Muscle of leg (tissue), 11 donors: Measurements from ENCODE around the gene RUBCN. TPM values are rescaled to one million over a fixed set of nuclear protein-coding genes. Genes with fewer than 3 reads are reported as not detected.

Experiments
- DNase-seq: peaks from one replicate; pipeline ENCODE4 v3.0.0; 2013
- H3K27ac ChIP-seq: one replicate; pipeline ENCODE4 v1.5.1; 2013; ENCODE audit warnings: mild to moderate bottlenecking, low read length, control low read depth
- H3K27me3 ChIP-seq: one replicate; pipeline ENCODE4 v1.6.1; 2013; ENCODE audit warnings: low read length; ENCODE audit not compliant: control insufficient read depth, insufficient read depth
- H3K36me3 ChIP-seq: one replicate; pipeline ENCODE4 v1.6.1; 2013; ENCODE audit warnings: low read length; ENCODE audit not compliant: control insufficient read depth, insufficient read depth
- H3K4me1 ChIP-seq: one replicate; pipeline ENCODE4 v1.6.1; 2013; ENCODE audit warnings: low read length; ENCODE audit not compliant: control insufficient read depth, insufficient read depth
- H3K4me3 ChIP-seq: one replicate; pipeline ENCODE4 v1.5.1; 2013; ENCODE audit warnings: low read length, control low read depth
- H3K9me3 ChIP-seq: replicated peaks from 2 replicates; pipeline ENCODE4 v1.6.1; 2013; ENCODE audit warnings: low read depth, low read length; ENCODE audit not compliant: control insufficient read depth
- WGBS: methylation state at CpG from one replicate; pipeline ENCODE4 v1.1.5; 2013; ENCODE audit warnings: missing lambda C conversion rate; ENCODE audit not compliant: insufficient coverage; 5-methylcytosine and 5-hydroxymethylcytosine counted together
- polyA plus RNA-seq, 8 donors: library from polyadenylated mRNA; unstranded; fragments of 120-200 nt; gene quantifications; one replicate each; pipeline versions ENCODE4 v1.2.1 to v1.2.3, GENCODE V29; 2013; ENCODE audit warnings: inconsistent platforms in 1 of 8, low replicate concordance in 1 of 8; ENCODE audit not compliant: insufficient read length in 8 of 8, insufficient read depth in 1 of 8
- total RNA-seq: library from RNA; stranded (reverse); fragments of 120-200 nt; gene quantifications from one replicate; pipeline ENCODE4 v1.2.4, GENCODE V29; 2013

RUBCN gene
- total and polyA plus RNA-seq, 9 donors, result 6.8 to 12.6 (median 8.4) TPM

GRCh38 chr3:197750858-197751737, 14.4 kb upstream of the RUBCN start:
- Histone ChIP-seq H3K27ac (peak overlapping the region; percentile 97), H3K4me3 (peak overlapping the region; percentile 82), H3K4me1 (peaks cover 14% of the 10 kb centered on the region), H3K36me3 (no peaks in the 10 kb centered on the region), H3K27me3 (no peaks in the 10 kb centered on the region), H3K9me3 (no peaks in the 10 kb centered on the region)
- WGBS, result 17% methylated on average over 18 of the region's 36 CpGs
- peak; percentile 51 for DNase-seq

- no peaks in the 10 kb centered on the region for H3K36me3 ChIP-seq
- peak; percentile 84 for DNase-seq
- no peaks in the 10 kb centered on the region for H3K27me3 ChIP-seq
- peak overlapping the region; percentile 97 for H3K27ac ChIP-seq
- peaks cover 14% of the 10 kb centered on the region for H3K4me1 ChIP-seq
- 0% methylated on average over 27 of the region's 43 CpGs for WGBS
- H3K9me3 ChIP-seq, result no peaks in the 10 kb centered on the region
- peak overlapping the region; percentile 82 for H3K4me3 ChIP-seq
Measured at GRCh38 chr3:197750396-197750831, 13.7 kb upstream of the RUBCN start.

DNA sequence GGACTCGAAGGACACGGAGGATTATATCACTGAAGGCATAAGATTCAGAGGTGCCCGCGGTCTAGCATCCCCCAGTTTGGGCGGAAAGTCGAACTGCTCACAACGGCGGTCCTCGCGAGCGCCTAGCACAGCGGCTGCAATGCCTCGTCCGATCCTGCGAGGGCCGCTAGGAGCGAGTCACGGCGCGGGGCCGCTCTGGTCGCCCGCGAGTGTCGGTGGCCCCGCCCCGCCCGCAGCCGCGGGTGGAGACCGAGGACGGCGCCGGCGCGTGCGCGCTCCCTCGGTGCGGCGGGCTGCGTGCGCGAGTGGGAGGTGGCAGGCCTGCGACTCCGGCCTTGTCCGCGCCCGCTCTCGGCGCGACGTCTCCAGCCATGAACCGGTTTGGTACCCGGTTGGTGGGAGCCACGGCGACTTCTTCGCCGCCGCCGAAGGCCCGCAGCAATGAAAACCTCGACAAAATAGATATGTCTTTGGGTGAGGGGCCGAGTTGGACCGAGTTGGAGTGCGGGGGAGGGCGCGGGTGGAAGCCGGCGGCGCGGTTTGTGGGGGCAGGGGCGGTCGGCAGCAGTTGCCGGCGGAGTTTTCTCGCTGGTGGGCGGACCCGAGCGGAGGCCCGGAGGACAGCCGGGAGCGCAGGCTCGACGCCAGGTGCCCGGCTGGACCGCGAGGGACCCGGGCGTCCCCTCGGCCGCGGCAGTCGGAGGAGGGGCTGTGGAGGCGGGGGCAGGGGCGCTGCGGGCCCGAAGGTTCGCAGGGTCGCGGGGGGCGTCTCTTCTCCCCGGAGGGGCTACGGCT, 13.1 kb upstream of the RUBCN start, which contains the start of gene FYTTD1:
TSS of gene FYTTD1 (plus strand) at position 283 of the 795 bp plus-strand sequence. CDS start at position 372, 89 bp downstream.
- Histone ChIP-seq H3K27me3 (no peaks in the 10 kb centered on the region), H3K9me3 (no peaks in the 10 kb centered on the region), H3K4me3 (peak within 1 kb of the TSS; percentile 82), H3K4me1 (peaks cover 14% of the 10 kb centered on the region), H3K36me3 (no peaks in the 10 kb centered on the region), H3K27ac (peak within 1 kb of the TSS; percentile 97)
- WGBS, result under 1% methylated on average over 97 of the region's 104 CpGs
- DNase-seq, result peak; percentile 97

- 0% methylated on average over 18 of the region's 18 CpGs for WGBS
- H3K36me3 ChIP-seq, result no peaks in the 10 kb centered on the region
- peak; percentile 76 for DNase-seq
- peak overlapping the region; percentile 66 for H3K4me3 ChIP-seq
- peaks cover 14% of the 10 kb centered on the region for H3K4me1 ChIP-seq
- H3K27ac ChIP-seq, result peak overlapping the region; percentile 88
- H3K9me3 ChIP-seq, result no peaks in the 10 kb centered on the region
- no peaks in the 10 kb centered on the region for H3K27me3 ChIP-seq
Measured at GRCh38 chr3:197749315-197749600, 12.6 kb upstream of the RUBCN start.

- H3K27me3 ChIP-seq, result no peaks in the 10 kb centered on the region
- H3K4me1 ChIP-seq, result peaks cover 14% of the 10 kb centered on the region
- peak; percentile 25 for DNase-seq
- no peaks in the 10 kb centered on the region for H3K9me3 ChIP-seq
- peak overlapping the region; percentile 66 for H3K4me3 ChIP-seq
- 20% methylated on average over 2 of the region's 12 CpGs for WGBS
- H3K36me3 ChIP-seq, result no peaks in the 10 kb centered on the region
- peak overlapping the region; percentile 88 for H3K27ac ChIP-seq
Measured at GRCh38 chr3:197748597-197749314, 12.1 kb upstream of the RUBCN start.

- no peak overlapping the region for H3K27ac ChIP-seq
- H3K4me3 ChIP-seq, result no peak overlapping the region
- WGBS, result no CpG with 5 or more reads among the region's 4 CpGs
- peaks cover 11% of the 10 kb centered on the region for H3K4me1 ChIP-seq
- H3K27me3 ChIP-seq, result no peaks in the 10 kb centered on the region
- no peaks in the 10 kb centered on the region for H3K9me3 ChIP-seq
- peak; percentile 55 for DNase-seq
- no peaks in the 10 kb centered on the region for H3K36me3 ChIP-seq
Measured at GRCh38 chr3:197746801-197747237, 10.1 kb upstream of the RUBCN start.

GRCh38 chr3:197746209-197746608, 9.5 kb upstream of the RUBCN start:
- Histone ChIP-seq H3K4me1 (peaks cover 5% of the 10 kb centered on the region), H3K9me3 (no peaks in the 10 kb centered on the region), H3K27me3 (no peaks in the 10 kb centered on the region), H3K4me3 (no peak overlapping the region), H3K27ac (no peak overlapping the region), H3K36me3 (no peaks in the 10 kb centered on the region)
- no peak for DNase-seq
- WGBS, result no CpG with 5 or more reads among the region's 3 CpGs

- peaks cover 3% of the 10 kb centered on the region for H3K4me1 ChIP-seq
- no peak overlapping the region for H3K27ac ChIP-seq
- no peaks in the 10 kb centered on the region for H3K27me3 ChIP-seq
- no peak overlapping the region for H3K4me3 ChIP-seq
- no peaks in the 10 kb centered on the region for H3K9me3 ChIP-seq
- DNase-seq, result no peak
- no peaks in the 10 kb centered on the region for H3K36me3 ChIP-seq
- 95% methylated on average over 3 of the region's 3 CpGs for WGBS
Measured at GRCh38 chr3:197742787-197743186, 6.1 kb upstream of the RUBCN start.

DNA sequence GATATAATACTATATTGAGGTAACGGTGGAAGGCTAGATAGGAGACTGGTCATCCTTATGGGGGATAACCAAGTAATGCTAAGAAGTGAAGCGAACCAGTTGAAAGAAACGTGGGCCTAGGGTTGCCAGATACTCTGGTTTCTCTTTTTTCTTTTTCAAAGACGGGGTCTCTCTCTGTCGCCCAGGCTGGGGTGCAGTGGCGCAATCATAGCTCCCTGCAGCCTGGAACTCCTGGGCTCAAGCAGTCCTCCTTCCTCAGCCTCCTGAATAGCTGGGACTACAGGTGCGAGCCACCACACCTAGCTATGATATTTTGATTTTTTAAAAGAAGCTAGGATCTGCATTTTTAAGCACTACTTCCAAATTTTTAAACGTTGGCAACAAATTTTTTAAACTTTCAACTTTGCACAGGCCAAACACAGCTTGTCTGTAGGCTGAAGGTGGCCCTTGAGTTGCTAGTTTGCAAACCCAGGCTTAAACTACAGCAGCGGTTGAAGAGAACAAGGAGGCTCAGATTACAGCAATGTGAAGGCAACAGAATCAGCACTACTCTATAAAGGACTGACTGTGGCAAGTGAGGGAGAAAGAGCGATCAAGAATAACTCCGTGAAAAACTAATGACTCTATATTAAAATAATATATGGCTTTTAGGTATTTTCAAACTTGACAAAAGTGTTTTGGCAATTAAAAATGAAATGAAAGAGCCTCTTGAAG, 1.2 kb upstream of the RUBCN start:
- no peaks in the 10 kb centered on the region for H3K36me3 ChIP-seq
- peaks cover 16% of the 10 kb centered on the region for H3K4me1 ChIP-seq
- DNase-seq, result no peak
- H3K27ac ChIP-seq, result no peak overlapping the region
- 61% methylated on average over 4 of the region's 11 CpGs for WGBS
- no peaks in the 10 kb centered on the region for H3K27me3 ChIP-seq
- H3K9me3 ChIP-seq, result no peaks in the 10 kb centered on the region
- peak overlapping the region; percentile 54 for H3K4me3 ChIP-seq
